Naive thymus-derived CD8-positive, alpha-beta T cell (primary cell): ENCODE results near the gene TTLL5. TPM values are rescaled to one million over a fixed set of nuclear protein-coding genes. Genes with fewer than 3 reads are reported as not detected.
A peak's percentile ranks its signal among the peaks of the same experiment; 100 is the strongest.
"Not testable (repeated sequence)": the region's sequence is repeated elsewhere in the genome, so short reads cannot be mapped to it uniquely, and the experiment has no call there.

Experiments
- ATAC-seq, 2 donors: fragments of 150-1000 bp; cut with Tn5 transposase in 1 of 2; sonication (Bioruptor Pico), chemical (Tn5 transposase) in 1 of 2; 1 replicate in 1 of 2; 2 replicates in 1 of 2; pipeline ENCODE4 v1.10.0; 2021; ENCODE audit warnings: mild to moderate bottlenecking in 2 of 2, moderate library complexity in 2 of 2
- POLR2A ChIA-PET: fragments of 350-600 bp; sonication (Branson Sonifier 250); formaldehyde crosslinking; loops from one replicate; lab custom pipeline; 2021; ENCODE audit warnings: antibody characterized with exemption; lab: Charles Lee
- DNase-seq, 10 donors: peaks; one replicate each; pipeline versions ENCODE4 v3.0.0 to v3.0.0-alpha.2; 2020 to 2022
- H3K27ac Mint-ChIP-seq, 10 donors: one replicate each; pipeline ENCODE4 v1.8.0; 2020 to 2022; ENCODE audit warnings: mild to moderate bottlenecking in 10 of 10, mixed read lengths in 10 of 10, moderate library complexity in 4 of 10, inconsistent platforms in 1 of 10
- H3K27me3 Mint-ChIP-seq, 5 donors: one replicate each; pipeline ENCODE4 v1.8.0; 2021 to 2022; ENCODE audit warnings: mixed read lengths in 5 of 5
- H3K36me3 Mint-ChIP-seq, 3 donors: one replicate each; pipeline ENCODE4 v1.8.0; 2020 to 2022; ENCODE audit warnings: mixed read lengths in 3 of 3, mild to moderate bottlenecking in 2 of 3, inconsistent platforms in 1 of 3
- H3K4me1 Mint-ChIP-seq, 4 donors: one replicate each; pipeline ENCODE4 v1.8.0; 2021 to 2022; ENCODE audit warnings: mixed read lengths in 4 of 4
- H3K4me3 Mint-ChIP-seq, 10 donors: one replicate each; pipeline ENCODE4 v1.8.0; 2020 to 2022; ENCODE audit warnings: mild to moderate bottlenecking in 10 of 10, mixed read lengths in 10 of 10, moderate library complexity in 6 of 10, inconsistent platforms in 1 of 10
- H3K9me3 Mint-ChIP-seq, 9 donors: one replicate each; pipeline ENCODE4 v1.8.0; 2020 to 2022; ENCODE audit warnings: mixed read lengths in 9 of 9, mild to moderate bottlenecking in 3 of 9, inconsistent platforms in 1 of 9, moderate library complexity in 1 of 9
- polyA plus RNA-seq, 3 donors: library from polyadenylated mRNA; unstranded; fragments of 300-500 nt; fragmentation: Illumina TruSeq; gene quantifications; one replicate each; pipeline ENCODE4 v1.2.3, GENCODE V29; 2021
- total RNA-seq, 8 experiments: library from RNA in 2 of 8; stranded (reverse) in 2 of 8; gene quantifications; one replicate each; pipeline ENCODE4 v1.2.3 and lab custom pipeline; 2021 to 2026

The TTLL5 gene
- total and polyA plus RNA-seq, 5 experiments from 2014 or later: 5.9 to 19.2 (median 12.1) TPM

GRCh38 chr14:75906680-75907280 is 245.7 kb downstream of the TTLL5 start:
- ATAC-seq (peak; percentile 39 to 50), DNase-seq (peak; percentile 29 to 82 (median 58))
- POLR2A ChIA-PET: interaction anchor here (0.5 to 1.2 kb wide), 4 partner anchors 53 to 79 kb away, joined by 3 to 4 read pairs (median 3); partner anchors contain the start of genes IFT43 and TGFB3
- Mint-ChIP-seq H3K27ac (no peak overlapping the region), H3K4me1 (no peaks in the 10 kb centered on the region), H3K36me3 (peaks cover 0 to 5% (median 0%) of the 10 kb centered on the region in 3 donors), H3K9me3 (no peaks in the 10 kb centered on the region), H3K27me3 (no peaks in the 10 kb centered on the region), H3K4me3 (no peak overlapping the region)

- ATAC-seq (no peak), DNase-seq (no peak)
- H3K27ac Mint-ChIP-seq: no peak overlapping the region
Observed at GRCh38 chr14:75907756-75908359, 246.8 kb downstream of the TTLL5 start.

GRCh38 chr14:75909630-75910029 is 248.6 kb downstream of the TTLL5 start:
- no peaks in the 10 kb centered on the region for H3K27me3 Mint-ChIP-seq
- no peaks in the 10 kb centered on the region for H3K9me3 Mint-ChIP-seq
- DNase-seq (no peak), ATAC-seq (no peak)
- POLR2A ChIA-PET: no interaction called here
- H3K4me1 Mint-ChIP-seq: no peaks in the 10 kb centered on the region
- peaks cover 0 to 9% (median 0%) of the 10 kb centered on the region in 3 donors for H3K36me3 Mint-ChIP-seq
- H3K27ac Mint-ChIP-seq: no peak overlapping the region
- no peak overlapping the region for H3K4me3 Mint-ChIP-seq

More at GRCh38 chr14:75907756-75908359, 246.8 kb downstream of the TTLL5 start:
- H3K4me1 Mint-ChIP-seq: no peaks in the 10 kb centered on the region
- no peaks in the 10 kb centered on the region for H3K27me3 Mint-ChIP-seq
- no peak overlapping the region for H3K4me3 Mint-ChIP-seq
- POLR2A ChIA-PET: no interaction called here
- H3K9me3 Mint-ChIP-seq: no peaks in the 10 kb centered on the region
- peaks cover 0 to 8% (median 0%) of the 10 kb centered on the region in 3 donors for H3K36me3 Mint-ChIP-seq

- Mint-ChIP-seq H3K4me1 (no peaks in the 10 kb centered on the region), H3K4me3 (no peak overlapping the region), H3K27me3 (no peaks in the 10 kb centered on the region), H3K9me3 (no peaks in the 10 kb centered on the region), H3K36me3 (peaks cover 0 to 13% (median 0%) of the 10 kb centered on the region in 3 donors), H3K27ac (no peak overlapping the region)
- POLR2A ChIA-PET: no interaction called here
- no peak for ATAC-seq
- DNase-seq: no peak
Observed at GRCh38 chr14:75910048-75910447, 249.0 kb downstream of the TTLL5 start.

GRCh38 chr14:75911883-75912282 is 250.8 kb downstream of the TTLL5 start:
- no peaks in the 10 kb centered on the region for H3K27me3 Mint-ChIP-seq

GRCh38 chr14:75913183-75913582 is 252.1 kb downstream of the TTLL5 start:
- DNase-seq (no peak), ATAC-seq (no peak)
- peak overlapping the region in 1 of 10 donors; percentile 30 for H3K27ac Mint-ChIP-seq
- peaks cover 0 to 18% (median 0%) of the 10 kb centered on the region in 3 donors for H3K36me3 Mint-ChIP-seq
- POLR2A ChIA-PET: no interaction called here
- no peak overlapping the region for H3K4me3 Mint-ChIP-seq
- no peaks in the 10 kb centered on the region for H3K27me3 Mint-ChIP-seq
- H3K4me1 Mint-ChIP-seq: peaks cover 0 to 1% (median 0%) of the 10 kb centered on the region in 4 donors
- no peaks in the 10 kb centered on the region for H3K9me3 Mint-ChIP-seq

More at GRCh38 chr14:75911883-75912282, 250.8 kb downstream of the TTLL5 start:
- no peak overlapping the region for H3K27ac Mint-ChIP-seq
- POLR2A ChIA-PET: no interaction called here
- ATAC-seq: no peak
- H3K9me3 Mint-ChIP-seq: no peaks in the 10 kb centered on the region
- peaks cover 0 to 1% (median 0%) of the 10 kb centered on the region in 4 donors for H3K4me1 Mint-ChIP-seq
- H3K36me3 Mint-ChIP-seq: peaks cover 0 to 18% (median 0%) of the 10 kb centered on the region in 3 donors
- H3K4me3 Mint-ChIP-seq: no peak overlapping the region
- DNase-seq: no peak

GRCh38 chr14:75915045-75915444 is 254.0 kb downstream of the TTLL5 start:
- H3K9me3 Mint-ChIP-seq: peaks cover 0 to 2% (median 0%) of the 10 kb centered on the region in 9 donors
- ATAC-seq (no peak), DNase-seq (no peak)
- H3K36me3 Mint-ChIP-seq: peaks cover 0 to 15% (median 4%) of the 10 kb centered on the region in 3 donors
- H3K4me3 Mint-ChIP-seq: no peak overlapping the region
- H3K27me3 Mint-ChIP-seq: no peaks in the 10 kb centered on the region
- peaks cover 0 to 1% (median 0%) of the 10 kb centered on the region in 4 donors for H3K4me1 Mint-ChIP-seq
- POLR2A ChIA-PET: interaction anchor here (0.6 kb wide), 1 partner anchor 14 kb away, joined by 4 read pairs; no protein-coding TSS in a partner anchor
- H3K27ac Mint-ChIP-seq: no peak overlapping the region

GRCh38 chr14:75917322-75917945 is 256.4 kb downstream of the TTLL5 start:
- Mint-ChIP-seq H3K36me3 (peaks cover 0 to 17% (median 12%) of the 10 kb centered on the region in 3 donors), H3K27ac (no peak overlapping the region), H3K9me3 (peaks cover 0 to 10% (median 0%) of the 10 kb centered on the region in 9 donors), H3K4me3 (no peak overlapping the region), H3K27me3 (no peaks in the 10 kb centered on the region), H3K4me1 (peaks cover 0 to 1% (median 0%) of the 10 kb centered on the region in 4 donors)
- no peak for DNase-seq
- ATAC-seq: no peak
- POLR2A ChIA-PET: no interaction called here

- DNase-seq (no peak), ATAC-seq (no peak)
- H3K36me3 Mint-ChIP-seq: peaks cover 0 to 17% (median 13%) of the 10 kb centered on the region in 3 donors
- H3K27me3 Mint-ChIP-seq: no peaks in the 10 kb centered on the region
- H3K9me3 Mint-ChIP-seq: peaks cover 0 to 10% (median 0%) of the 10 kb centered on the region in 9 donors
- H3K4me1 Mint-ChIP-seq: peaks cover 0 to 2% (median 0%) of the 10 kb centered on the region in 4 donors
- no peak overlapping the region for H3K27ac Mint-ChIP-seq
- no peak overlapping the region for H3K4me3 Mint-ChIP-seq
- POLR2A ChIA-PET: no interaction called here
Observed at GRCh38 chr14:75917946-75918335, 256.9 kb downstream of the TTLL5 start.

GRCh38 chr14:75920421-75920820 is 259.4 kb downstream of the TTLL5 start:
- ATAC-seq, DNase-seq, H3K9me3 Mint-ChIP-seq, POLR2A ChIA-PET, H3K4me1 Mint-ChIP-seq, H3K27me3 Mint-ChIP-seq, H3K4me3 Mint-ChIP-seq: not testable (repeated sequence)
- peaks cover 0 to 17% (median 7%) of the 10 kb centered on the region in 3 donors for H3K36me3 Mint-ChIP-seq
- peak overlapping the region in 2 of 10 donors; percentile 40 to 47 for H3K27ac Mint-ChIP-seq

- H3K4me3 Mint-ChIP-seq, ATAC-seq, DNase-seq, H3K4me1 Mint-ChIP-seq, H3K27me3 Mint-ChIP-seq, H3K9me3 Mint-ChIP-seq, POLR2A ChIA-PET, H3K27ac Mint-ChIP-seq: not testable (repeated sequence)
- H3K36me3 Mint-ChIP-seq: peaks cover 0 to 10% (median 3%) of the 10 kb centered on the region in 3 donors
Observed at GRCh38 chr14:75925141-75925840, 264.2 kb downstream of the TTLL5 start.

GRCh38 chr14:75926431-75927115 is 265.5 kb downstream of the TTLL5 start:
- Mint-ChIP-seq H3K9me3 (no peaks in the 10 kb centered on the region), H3K4me3 (no peak overlapping the region), H3K27me3 (no peaks in the 10 kb centered on the region), H3K36me3 (peaks cover 0 to 12% (median 2%) of the 10 kb centered on the region in 3 donors), H3K27ac (no peak overlapping the region), H3K4me1 (peaks cover 0 to 3% (median 0%) of the 10 kb centered on the region in 4 donors)
- no peak for ATAC-seq
- POLR2A ChIA-PET: no interaction called here
- DNase-seq: no peak
